HepG2 (cell line): Measurements from ENCODE around the gene PPIC. TPM values are rescaled to one million over a fixed set of nuclear protein-coding genes. Genes with fewer than 3 reads are reported as not detected.

Experiments used
- ATAC-seq: fragments of 200-7000 bp; cut with Tn5 transposase; 3 replicates; pipeline ENCODE4 v1.9.1; 2020; ENCODE audit warnings: mild to moderate bottlenecking, moderate library complexity
- BruUV-seq: library from RNA; stranded (reverse); fragments of 400-500 nt; replicated peaks from 2 replicates; lab custom pipeline; 2021; lab: Mats Ljungman, UMichigan
- CTCF ChIA-PET: fragments of 300-600 bp; formaldehyde crosslinking; extraction: SDS; loops from one replicate; lab custom pipeline; 2021; ENCODE audit warnings: low total read pairs, inconsistent platforms, low intra/inter-chr PET ratio; lab: Yijun Ruan, JAX
- POLR2A ChIA-PET: fragments of 350-600 bp; sonication (Branson Sonifier 250); formaldehyde crosslinking; loops from one replicate; lab custom pipeline; 2020; ENCODE audit warnings: antibody characterized with exemption, inconsistent platforms; lab: Yijun Ruan, JAX
- DNase-seq: peaks from one replicate; pipeline ENCODE4 v3.0.0-alpha.2; 2015; ENCODE audit warnings: low spot score
- FAIRE-seq: peaks from 3 replicates; lab custom pipeline; 2011; peaks lifted over from hg19 to GRCh38; lab: Jason Lieb, UNC
- H2AFZ ChIP-seq: one replicate; pipeline ENCODE4 v1.6.1; 2011; ENCODE audit warnings: low read length, inconsistent platforms
- H3K27ac ChIP-seq: fragments of 300-600 bp; 3 replicates; pipeline ENCODE4 v1.8.0; 2011; ENCODE audit warnings: mixed run types, mild to moderate bottlenecking, mixed read lengths, low read length, inconsistent platforms; ENCODE audit not compliant: insufficient read depth; ENCODE audit errors: extremely low read length
- H3K27me3 ChIP-seq, 2 experiments: fragments of 200-600 bp in 1 of 2; 2 replicates in 1 of 2; 3 replicates in 1 of 2; pipeline versions ENCODE4 v1.6.0 to v1.8.0; 2011; ENCODE audit warnings: low read length in 2 of 2, mild to moderate bottlenecking in 2 of 2, moderate library complexity in 2 of 2, inconsistent platforms in 1 of 2; ENCODE audit not compliant: insufficient read depth in 2 of 2, control insufficient read depth in 1 of 2
- H3K36me3 ChIP-seq, 2 experiments: fragments of 200-600 bp in 1 of 2; replicated peaks in 1 of 2; 2 replicates in 1 of 2; 3 replicates in 1 of 2; pipeline versions ENCODE4 v1.5.1 to v1.8.0; 2011; ENCODE audit warnings: low read length in 2 of 2, inconsistent platforms in 1 of 2; ENCODE audit not compliant: insufficient read depth in 2 of 2, control insufficient read depth in 1 of 2
- H3K4me1 ChIP-seq: 2 replicates; pipeline ENCODE4 v1.5.1; 2012; ENCODE audit warnings: low read length, inconsistent platforms; ENCODE audit not compliant: insufficient read depth
- H3K4me2 ChIP-seq: 2 replicates; pipeline ENCODE4 v1.6.0; 2011; ENCODE audit warnings: low read depth, low read length, inconsistent platforms
- H3K4me3 ChIP-seq, 3 experiments: fragments of 200-600 bp in 1 of 3; sonication (generic), shearing (Covaris generic) in 1 of 3; replicated peaks in 1 of 3; 2 replicates each; pipeline ENCODE4 v1.5.1; 2011 to 2016; ENCODE audit warnings: low read length in 3 of 3, inconsistent platforms in 2 of 3, low read depth in 2 of 3, mild to moderate bottlenecking in 2 of 3, control low read depth in 1 of 3, mixed read lengths in 1 of 3; ENCODE audit not compliant: insufficient read depth in 1 of 3
- H3K79me2 ChIP-seq: one replicate; pipeline ENCODE4 v1.6.1; 2011; ENCODE audit warnings: low read length, inconsistent platforms; ENCODE audit not compliant: insufficient read depth
- H3K9ac ChIP-seq: 2 replicates; pipeline ENCODE4 v1.6.0; 2011; ENCODE audit warnings: mild to moderate bottlenecking, low read depth, low read length, inconsistent platforms; ENCODE audit not compliant: insufficient read depth
- H3K9me3 ChIP-seq: 2 replicates; pipeline ENCODE4 v1.5.1; 2012; ENCODE audit warnings: mild to moderate bottlenecking, low read length
- H4K20me1 ChIP-seq: 2 replicates; pipeline ENCODE4 v1.6.0; 2011; ENCODE audit warnings: inconsistent platforms, mild to moderate bottlenecking, low read length, moderate library complexity; ENCODE audit not compliant: insufficient read depth
- MTA1 ChIP-seq: sonication (generic); formaldehyde crosslinking; IDR thresholded peaks from 2 replicates; pipeline ENCODE4 v1.4.0; 2020; ENCODE audit warnings: missing genetic modification reagents, mild to moderate bottlenecking, borderline replicate concordance
- REXO4 ChIP-seq: sonication (generic); formaldehyde crosslinking; IDR thresholded peaks from 2 replicates; pipeline ENCODE4 v1.8.0; 2022; ENCODE audit warnings: missing genetic modification reagents, mild to moderate bottlenecking, borderline replicate concordance
- SRSF4 ChIP-seq: fragments of 200-400 bp; formaldehyde crosslinking; IDR thresholded peaks from one replicate; pipeline ENCODE4 v1.6.1; 2018; ENCODE audit warnings: mild to moderate bottlenecking, low read depth, low read length, moderate library complexity; ENCODE audit not compliant: poor library complexity, severe bottlenecking
- ZFP36L2 ChIP-seq: sonication (generic); formaldehyde crosslinking; IDR thresholded peaks from 2 replicates; pipeline ENCODE4 v1.4.0; 2020; ENCODE audit warnings: missing genetic modification reagents
- ZNF292 ChIP-seq: sonication (generic); formaldehyde crosslinking; IDR thresholded peaks from 2 replicates; pipeline ENCODE4 v1.8.1; 2022; ENCODE audit warnings: mild to moderate bottlenecking, low read depth, missing genetic modification reagents, borderline replicate concordance
- ZNF354B ChIP-seq: sonication (generic); formaldehyde crosslinking; IDR thresholded peaks from 2 replicates; pipeline ENCODE4 v1.8.0; 2022; ENCODE audit warnings: mild to moderate bottlenecking, missing genetic modification reagents
- ZNF564 ChIP-seq: sonication (generic); formaldehyde crosslinking; IDR thresholded peaks from 2 replicates; pipeline ENCODE4 v1.8.1; 2023; ENCODE audit warnings: mild to moderate bottlenecking, missing genetic modification reagents
- WGBS: methylation state at CpG from one replicate; pipeline ENCODE4 v1.1.6; 2017; ENCODE audit warnings: low lambda C conversion rate; 5-methylcytosine and 5-hydroxymethylcytosine counted together
- in situ Hi-C: cut with HindIII; loops from 2 replicates; pipeline ENCODE4 v1.10.0; 2017; ENCODE audit warnings: low pct_unique_long_range_greater_than_20kb; ENCODE audit not compliant: extremely low pct_ligation_motif_present
- intact Hi-C: fragments of 100-400 bp; cut with micrococcal nuclease; formaldehyde crosslinking; loops from one replicate; pipeline ENCODE4 v1.10.0; 2022; ENCODE audit not compliant: unreplicated experiment
- polyA plus RNA-seq, 8 experiments: library from polyadenylated mRNA; depleted of rRNA in 3 of 8; stranded (reverse) in 7 of 8; unstranded in 1 of 8; fragments of >200 nt; fragmentation: Illumina TruSeq in 4 of 8; extraction: Trizol in 4 of 8; gene quantifications; 2 replicates each; pipeline versions ENCODE4 v1.2.1 to v1.2.3, GENCODE V29; 2011 to 2016; ENCODE audit warnings: low read depth in 4 of 8, missing spikeins in 1 of 8, mixed read lengths in 1 of 8; ENCODE audit not compliant: insufficient read depth in 1 of 8
- total RNA-seq, 5 experiments: library from RNA; depleted of rRNA; stranded (reverse); fragments of >200 nt; fragmentation: Illumina TruSeq; extraction: Trizol; gene quantifications; 2 replicates each; pipeline ENCODE4 v1.2.3, GENCODE V29; 2016; ENCODE audit warnings: low read depth in 1 of 5
- TF ChIP-seq, protein P1 (sequence below): sonication (generic); formaldehyde crosslinking; IDR thresholded peaks from 2 replicates; pipeline ENCODE4 v1.4.0; 2020; ENCODE audit warnings: missing genetic modification reagents
- TF ChIP-seq, protein P2 (sequence below), 2 experiments: sonication (generic) in 1 of 2; formaldehyde crosslinking in 1 of 2; IDR thresholded peaks; 2 replicates each; pipeline versions ENCODE4 v1.6.1 to v1.9.0; 2014 to 2022; ENCODE audit warnings: antibody characterized with exemption in 1 of 2, borderline replicate concordance in 1 of 2, inconsistent platforms in 1 of 2, low read depth in 1 of 2, missing genetic modification reagents in 1 of 2
- TF ChIP-seq, protein P3 (sequence below), 2 experiments: sonication (generic) in 1 of 2; formaldehyde crosslinking in 1 of 2; IDR thresholded peaks; 2 replicates each; pipeline versions ENCODE4 v1.5.1 to v1.6.1; 2011 to 2020; ENCODE audit warnings: borderline replicate concordance in 1 of 2, low read depth in 1 of 2, low read length in 1 of 2, mild to moderate bottlenecking in 1 of 2, missing genetic modification reagents in 1 of 2, moderate library complexity in 1 of 2
- TF ChIP-seq, protein P4 (sequence below): IDR thresholded peaks from 2 replicates; pipeline ENCODE4 v1.6.1; 2016; ENCODE audit warnings: low read depth, control low read depth

Gene PPIC
- total and polyA plus RNA-seq, 2 of the 13 experiments (the other 11 are each of a cell fraction or from before 2014, with no cell fraction given) = 6.2 to 17.2 TPM

DNA sequence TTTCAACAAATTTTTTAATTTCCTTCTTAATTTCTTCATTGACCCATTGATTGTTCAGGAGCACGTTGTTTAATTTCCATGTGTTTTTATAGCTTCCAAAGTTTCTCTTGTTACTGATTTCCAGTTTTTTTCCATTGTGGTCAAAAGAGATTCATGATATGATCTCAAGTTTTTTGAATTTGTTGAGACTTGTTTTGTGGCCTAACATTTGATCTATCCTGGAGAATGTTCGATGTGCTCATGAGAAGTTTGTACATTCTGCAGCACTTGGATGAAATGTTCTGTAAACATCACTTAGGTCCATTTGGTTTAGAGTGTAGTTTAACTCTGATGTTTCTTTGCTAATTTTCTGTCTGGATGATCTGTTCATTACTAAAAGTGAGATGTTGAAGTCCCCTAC lies 14.7 kb upstream of the PPIC start:
- H3K4me2 ChIP-seq = no peak overlapping the region
- H3K9ac ChIP-seq = no peak overlapping the region
- no peak overlapping the region for H3K4me3 ChIP-seq
- H2AFZ ChIP-seq = no peak overlapping the region
- no peak overlapping the region for H3K27ac ChIP-seq
- FAIRE-seq (no peak), DNase-seq (no peak), ATAC-seq (no peak)
- H3K36me3 ChIP-seq = no peaks in the 10 kb centered on the region
- H4K20me1 ChIP-seq = no peaks in the 10 kb centered on the region
- no peaks in the 10 kb centered on the region for H3K79me2 ChIP-seq
- intact Hi-C loops (no loop called here), in situ Hi-C loops (no loop called here)
- POLR2A ChIA-PET = no interaction called here
- BruUV-seq = no TSS peak
- H3K9me3 ChIP-seq = no peaks in the 10 kb centered on the region
- H3K4me1 ChIP-seq = no peaks in the 10 kb centered on the region
- no peaks in the 10 kb centered on the region for H3K27me3 ChIP-seq
- CTCF ChIA-PET = no interaction called here
- WGBS = 3% methylated on average over 2 of the region's 2 CpGs
- TF ChIP-seq MTA1 (CRISPR knock-in tag) (no peak), ZFP36L2 (no peak), ZNF564 (CRISPR knock-in tag) (no peak), SRSF4 (no peak), ZNF292 (CRISPR knock-in tag) (no peak), REXO4 (CRISPR knock-in tag) (no peak), ZNF354B (CRISPR knock-in tag) (no peak)
- TF ChIP-seq, protein P1, sequence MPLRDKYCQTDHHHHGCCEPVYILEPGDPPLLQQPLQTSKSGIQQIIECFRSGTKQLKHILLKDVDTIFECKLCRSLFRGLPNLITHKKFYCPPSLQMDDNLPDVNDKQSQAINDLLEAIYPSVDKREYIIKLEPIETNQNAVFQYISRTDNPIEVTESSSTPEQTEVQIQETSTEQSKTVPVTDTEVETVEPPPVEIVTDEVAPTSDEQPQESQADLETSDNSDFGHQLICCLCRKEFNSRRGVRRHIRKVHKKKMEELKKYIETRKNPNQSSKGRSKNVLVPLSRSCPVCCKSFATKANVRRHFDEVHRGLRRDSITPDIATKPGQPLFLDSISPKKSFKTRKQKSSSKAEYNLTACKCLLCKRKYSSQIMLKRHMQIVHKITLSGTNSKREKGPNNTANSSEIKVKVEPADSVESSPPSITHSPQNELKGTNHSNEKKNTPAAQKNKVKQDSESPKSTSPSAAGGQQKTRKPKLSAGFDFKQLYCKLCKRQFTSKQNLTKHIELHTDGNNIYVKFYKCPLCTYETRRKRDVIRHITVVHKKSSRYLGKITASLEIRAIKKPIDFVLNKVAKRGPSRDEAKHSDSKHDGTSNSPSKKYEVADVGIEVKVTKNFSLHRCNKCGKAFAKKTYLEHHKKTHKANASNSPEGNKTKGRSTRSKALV (CRISPR knock-in tag) = no peak
- TF ChIP-seq, protein P2, sequence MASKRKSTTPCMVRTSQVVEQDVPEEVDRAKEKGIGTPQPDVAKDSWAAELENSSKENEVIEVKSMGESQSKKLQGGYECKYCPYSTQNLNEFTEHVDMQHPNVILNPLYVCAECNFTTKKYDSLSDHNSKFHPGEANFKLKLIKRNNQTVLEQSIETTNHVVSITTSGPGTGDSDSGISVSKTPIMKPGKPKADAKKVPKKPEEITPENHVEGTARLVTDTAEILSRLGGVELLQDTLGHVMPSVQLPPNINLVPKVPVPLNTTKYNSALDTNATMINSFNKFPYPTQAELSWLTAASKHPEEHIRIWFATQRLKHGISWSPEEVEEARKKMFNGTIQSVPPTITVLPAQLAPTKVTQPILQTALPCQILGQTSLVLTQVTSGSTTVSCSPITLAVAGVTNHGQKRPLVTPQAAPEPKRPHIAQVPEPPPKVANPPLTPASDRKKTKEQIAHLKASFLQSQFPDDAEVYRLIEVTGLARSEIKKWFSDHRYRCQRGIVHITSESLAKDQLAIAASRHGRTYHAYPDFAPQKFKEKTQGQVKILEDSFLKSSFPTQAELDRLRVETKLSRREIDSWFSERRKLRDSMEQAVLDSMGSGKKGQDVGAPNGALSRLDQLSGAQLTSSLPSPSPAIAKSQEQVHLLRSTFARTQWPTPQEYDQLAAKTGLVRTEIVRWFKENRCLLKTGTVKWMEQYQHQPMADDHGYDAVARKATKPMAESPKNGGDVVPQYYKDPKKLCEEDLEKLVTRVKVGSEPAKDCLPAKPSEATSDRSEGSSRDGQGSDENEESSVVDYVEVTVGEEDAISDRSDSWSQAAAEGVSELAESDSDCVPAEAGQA (IDR thresholded peaks at IDR 0.05; ENCODE audit: low read depth) = no peak
- TF ChIP-seq, protein P2 (CRISPR knock-in tag; IDR thresholded peaks at IDR 0.05; ENCODE audit: borderline replicate concordance) = no peak
- TF ChIP-seq, protein P3, sequence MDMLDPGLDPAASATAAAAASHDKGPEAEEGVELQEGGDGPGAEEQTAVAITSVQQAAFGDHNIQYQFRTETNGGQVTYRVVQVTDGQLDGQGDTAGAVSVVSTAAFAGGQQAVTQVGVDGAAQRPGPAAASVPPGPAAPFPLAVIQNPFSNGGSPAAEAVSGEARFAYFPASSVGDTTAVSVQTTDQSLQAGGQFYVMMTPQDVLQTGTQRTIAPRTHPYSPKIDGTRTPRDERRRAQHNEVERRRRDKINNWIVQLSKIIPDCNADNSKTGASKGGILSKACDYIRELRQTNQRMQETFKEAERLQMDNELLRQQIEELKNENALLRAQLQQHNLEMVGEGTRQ (IDR thresholded peaks at IDR 0.05; ENCODE audit: low read depth, low read length) = no peak
- TF ChIP-seq, protein P3 (CRISPR knock-in tag; IDR thresholded peaks at IDR 0.05; ENCODE audit: borderline replicate concordance) = no peak
- TF ChIP-seq, protein P4, sequence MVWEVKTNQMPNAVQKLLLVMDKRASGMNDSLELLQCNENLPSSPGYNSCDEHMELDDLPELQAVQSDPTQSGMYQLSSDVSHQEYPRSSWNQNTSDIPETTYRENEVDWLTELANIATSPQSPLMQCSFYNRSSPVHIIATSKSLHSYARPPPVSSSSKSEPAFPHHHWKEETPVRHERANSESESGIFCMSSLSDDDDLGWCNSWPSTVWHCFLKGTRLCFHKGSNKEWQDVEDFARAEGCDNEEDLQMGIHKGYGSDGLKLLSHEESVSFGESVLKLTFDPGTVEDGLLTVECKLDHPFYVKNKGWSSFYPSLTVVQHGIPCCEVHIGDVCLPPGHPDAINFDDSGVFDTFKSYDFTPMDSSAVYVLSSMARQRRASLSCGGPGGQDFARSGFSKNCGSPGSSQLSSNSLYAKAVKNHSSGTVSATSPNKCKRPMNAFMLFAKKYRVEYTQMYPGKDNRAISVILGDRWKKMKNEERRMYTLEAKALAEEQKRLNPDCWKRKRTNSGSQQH (CRISPR knock-in tag) = no peak
